GM12864 (cell line): ENCODE measurements around the gene EHD3.

Source experiments
- DNase-seq: peaks from one replicate; pipeline ENCODE4 v3.0.0-alpha.2; 2011; ENCODE audit warnings: low read depth
- H3K4me3 ChIP-seq: 2 replicates; pipeline ENCODE4 v1.5.1; 2011; ENCODE audit warnings: mild to moderate bottlenecking, low read depth, low read length, control low read depth
- TF ChIP-seq, protein P1 (sequence below): IDR thresholded peaks from 2 replicates; pipeline ENCODE4 v1.5.1; 2011; ENCODE audit warnings: low read depth, mild to moderate bottlenecking, moderate library complexity, low read length, control low read depth, inconsistent platforms; ENCODE audit errors: missing control alignments

EHD3 gene

GRCh38 chr2:31202041-31202440, 31.9 kb upstream of the EHD3 start:
- TF ChIP-seq, protein P1, sequence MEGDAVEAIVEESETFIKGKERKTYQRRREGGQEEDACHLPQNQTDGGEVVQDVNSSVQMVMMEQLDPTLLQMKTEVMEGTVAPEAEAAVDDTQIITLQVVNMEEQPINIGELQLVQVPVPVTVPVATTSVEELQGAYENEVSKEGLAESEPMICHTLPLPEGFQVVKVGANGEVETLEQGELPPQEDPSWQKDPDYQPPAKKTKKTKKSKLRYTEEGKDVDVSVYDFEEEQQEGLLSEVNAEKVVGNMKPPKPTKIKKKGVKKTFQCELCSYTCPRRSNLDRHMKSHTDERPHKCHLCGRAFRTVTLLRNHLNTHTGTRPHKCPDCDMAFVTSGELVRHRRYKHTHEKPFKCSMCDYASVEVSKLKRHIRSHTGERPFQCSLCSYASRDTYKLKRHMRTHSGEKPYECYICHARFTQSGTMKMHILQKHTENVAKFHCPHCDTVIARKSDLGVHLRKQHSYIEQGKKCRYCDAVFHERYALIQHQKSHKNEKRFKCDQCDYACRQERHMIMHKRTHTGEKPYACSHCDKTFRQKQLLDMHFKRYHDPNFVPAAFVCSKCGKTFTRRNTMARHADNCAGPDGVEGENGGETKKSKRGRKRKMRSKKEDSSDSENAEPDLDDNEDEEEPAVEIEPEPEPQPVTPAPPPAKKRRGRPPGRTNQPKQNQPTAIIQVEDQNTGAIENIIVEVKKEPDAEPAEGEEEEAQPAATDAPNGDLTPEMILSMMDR, result no peak
- DNase-seq, result no peak
- no peak overlapping the region for H3K4me3 ChIP-seq

- H3K4me3 ChIP-seq, result no peak overlapping the region
- no peak for DNase-seq
- TF ChIP-seq, protein P1, result no peak
These were observed 31.1 kb upstream of the EHD3 start for GRCh38 chr2:31202833-31203232.

DNA sequence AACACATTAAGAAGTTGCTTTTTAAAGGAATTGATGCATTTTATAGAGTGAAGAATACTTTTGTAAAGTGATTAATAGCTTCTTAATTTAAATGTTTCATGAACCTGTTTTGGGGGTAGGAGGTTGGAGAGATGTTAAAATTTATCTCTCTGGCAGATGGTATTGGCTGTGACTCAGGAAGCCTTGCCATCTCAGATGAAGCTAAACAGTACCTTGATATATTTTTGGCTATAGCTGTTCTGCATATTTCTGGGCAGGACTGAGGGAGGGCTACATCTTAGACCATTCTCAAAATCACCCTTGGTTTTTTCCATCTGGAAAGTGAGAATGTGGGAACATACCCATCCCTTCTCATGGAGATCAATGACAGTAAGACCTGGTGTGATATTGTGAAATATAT, 30.0 kb upstream of the EHD3 start:
- DNase-seq, result no peak
- TF ChIP-seq, protein P1, result no peak
- H3K4me3 ChIP-seq, result no peak overlapping the region

- DNase-seq, result no peak
- TF ChIP-seq, protein P1, result no peak
- no peak overlapping the region for H3K4me3 ChIP-seq
These were observed 29.2 kb upstream of the EHD3 start for GRCh38 chr2:31204783-31205182.

DNA sequence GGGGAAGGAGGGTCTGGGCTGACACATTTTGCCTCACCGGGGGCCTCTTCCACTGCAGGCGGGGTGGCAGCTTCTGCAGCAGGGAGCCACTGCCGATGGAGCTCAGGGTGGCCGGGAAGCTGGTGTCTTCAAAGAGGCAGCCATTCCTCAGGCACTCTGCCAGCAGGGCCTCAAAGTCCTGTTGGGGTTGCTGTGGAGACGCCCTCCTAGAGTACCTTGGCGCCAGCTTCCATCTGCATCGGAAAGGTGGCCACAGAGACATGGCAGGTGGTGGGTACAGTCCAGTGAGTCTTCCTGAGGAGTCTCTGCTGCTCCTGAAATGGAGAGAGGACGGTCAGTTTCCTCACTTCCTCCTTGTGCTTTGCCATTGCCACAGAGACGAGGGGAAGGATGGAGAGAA, 28.8 kb upstream of the EHD3 start:
- DNase-seq, result no peak
- no peak overlapping the region for H3K4me3 ChIP-seq
- TF ChIP-seq, protein P1, result no peak

DNA sequence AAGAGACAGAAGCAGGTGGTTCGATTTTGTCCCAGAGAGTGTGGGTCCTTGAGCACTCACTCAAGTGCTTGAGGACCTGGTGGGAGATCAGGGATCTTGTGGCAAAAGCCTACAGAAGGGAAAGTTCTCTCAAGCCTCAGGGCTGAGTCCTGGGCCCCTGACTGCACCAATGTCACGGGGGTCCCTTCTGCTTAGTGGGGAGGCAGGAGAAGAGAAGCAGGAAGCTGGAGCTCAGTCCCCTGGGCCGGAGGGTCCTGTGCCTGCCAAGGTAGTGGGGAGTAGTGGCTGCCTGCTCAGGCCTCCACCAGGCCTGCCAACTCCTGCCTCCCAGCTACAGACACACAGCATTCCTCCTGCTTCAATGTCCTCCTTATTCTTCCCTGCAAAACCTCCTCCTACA, 28.3 kb upstream of the EHD3 start:
- TF ChIP-seq, protein P1, result no peak
- DNase-seq, result no peak
- no peak overlapping the region for H3K4me3 ChIP-seq

DNA sequence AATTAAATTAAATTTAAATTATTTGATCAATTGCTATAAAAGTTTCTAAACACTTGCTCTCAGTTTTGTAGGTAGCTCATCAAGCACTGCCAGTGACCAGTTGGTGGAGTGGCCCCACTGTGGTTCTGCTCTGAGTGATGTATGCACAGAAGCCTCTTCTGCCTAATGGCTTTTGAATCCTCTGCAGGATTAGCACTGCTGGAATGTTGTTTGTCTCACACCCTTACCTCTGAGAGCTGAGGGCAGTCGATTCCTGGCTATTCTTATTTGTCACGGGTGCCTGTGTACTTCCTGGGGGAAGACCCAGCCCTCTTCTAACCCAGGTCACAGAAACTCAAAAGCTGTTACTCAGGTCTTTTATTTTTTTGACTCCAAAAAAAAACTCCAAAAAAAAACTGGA, 26.2 kb upstream of the EHD3 start:
- H3K4me3 ChIP-seq, result no peak overlapping the region
- no peak for DNase-seq
- TF ChIP-seq, protein P1, result no peak
